Neural cell (in vitro differentiated cells): ENCODE results near the gene LRMDA. TPM values are rescaled to one million over a fixed set of nuclear protein-coding genes. Genes with fewer than 3 reads are reported as not detected.

Experiments
- H2AFZ ChIP-seq: fragments of 200-600, 300-800 bp; sonication (generic), shearing (Covaris generic); 2 replicates; pipeline ENCODE4 v1.6.0; 2014; ENCODE audit warnings: low read depth, mild to moderate bottlenecking, antibody characterized with exemption, low read length, moderate library complexity
- H3F3A ChIP-seq: fragments of 200-600 bp; shearing (Covaris generic); 2 replicates; pipeline ENCODE4 v1.6.1; 2016; ENCODE audit warnings: mild to moderate bottlenecking, moderate library complexity, mixed read lengths, antibody characterized with exemption, low read length; ENCODE audit not compliant: insufficient read depth, poor library complexity, severe bottlenecking
- H3K27ac ChIP-seq: fragments of 200-600, 300-800 bp; sonication (generic), shearing (Covaris generic); 2 replicates; pipeline ENCODE4 v1.5.1; 2014; ENCODE audit warnings: mild to moderate bottlenecking, low read length, moderate library complexity
- H3K27me3 ChIP-seq: fragments of 300-800, 200-600 bp; sonication (generic), shearing (Covaris generic); 2 replicates; pipeline ENCODE4 v1.6.0; 2014; ENCODE audit warnings: mild to moderate bottlenecking, low read depth, low read length, moderate library complexity; ENCODE audit not compliant: insufficient read depth
- H3K36me3 ChIP-seq: fragments of 300-800, 200-600 bp; sonication (generic), shearing (Covaris generic); 2 replicates; pipeline ENCODE4 v1.5.1; 2014; ENCODE audit warnings: mild to moderate bottlenecking, antibody characterized with exemption, low read length, moderate library complexity; ENCODE audit not compliant: insufficient read depth
- H3K4me2 ChIP-seq: fragments of 300-800, 200-600 bp; sonication (generic), shearing (Covaris generic); 2 replicates; pipeline ENCODE4 v1.6.0; 2014; ENCODE audit warnings: mild to moderate bottlenecking, low read length
- H3K4me3 ChIP-seq: fragments of 300-800, 200-600 bp; sonication (generic), shearing (Covaris generic); 2 replicates; pipeline ENCODE4 v1.5.1; 2014; ENCODE audit warnings: mild to moderate bottlenecking, low read length, moderate library complexity
- H3K79me2 ChIP-seq: fragments of 200-600 bp; shearing (Covaris generic); replicated peaks from 2 replicates; pipeline ENCODE4 v1.6.0; 2014; ENCODE audit warnings: mild to moderate bottlenecking, low read length, moderate library complexity; ENCODE audit not compliant: insufficient read depth
- H3K9ac ChIP-seq: fragments of 300-800, 200-600 bp; sonication (generic), shearing (Covaris generic); 2 replicates; pipeline ENCODE4 v1.6.1; 2016; ENCODE audit warnings: mild to moderate bottlenecking, low read length, mixed read lengths
- H3K9me2 ChIP-seq: fragments of 200-600 bp; shearing (Covaris generic); 2 replicates; pipeline ENCODE4 v1.6.1; 2016; ENCODE audit warnings: mild to moderate bottlenecking, low read length, mixed read lengths; ENCODE audit not compliant: insufficient read depth
- H3K9me3 ChIP-seq: fragments of 200-600, 300-800 bp; sonication (generic), shearing (Covaris generic); 2 replicates; pipeline ENCODE4 v1.6.1; 2016; ENCODE audit warnings: mild to moderate bottlenecking, mixed run types, low read length, moderate library complexity, mixed read lengths
- H4K20me1 ChIP-seq: fragments of 200-600 bp; shearing (Covaris generic); 2 replicates; pipeline ENCODE4 v1.6.1; 2016; ENCODE audit warnings: mild to moderate bottlenecking, mixed run types; ENCODE audit not compliant: insufficient read depth
- EP300 ChIP-seq: fragments of 450-650 bp; conservative IDR thresholded peaks from 2 replicates; pipeline ENCODE4 v1.6.1; 2014; ENCODE audit warnings: antibody characterized with exemption, mild to moderate bottlenecking, moderate library complexity; ENCODE audit not compliant: poor library complexity, severe bottlenecking
- EZH2 ChIP-seq: fragments of 200-600, 300-800 bp; shearing (Covaris generic), sonication (generic); IDR thresholded peaks from 2 replicates; pipeline ENCODE4 v1.6.1; 2014; ENCODE audit warnings: antibody characterized with exemption, low read length, borderline replicate concordance, mild to moderate bottlenecking; ENCODE audit not compliant: insufficient read depth, poor library complexity, severe bottlenecking
- MXI1 ChIP-seq: fragments of 450-650 bp; conservative IDR thresholded peaks from 2 replicates; pipeline ENCODE4 v1.6.1; 2014; ENCODE audit warnings: antibody characterized with exemption, mild to moderate bottlenecking; ENCODE audit not compliant: poor library complexity, severe bottlenecking
- POLR2AphosphoS5 ChIP-seq: IDR thresholded peaks from 2 replicates; pipeline ENCODE4 v1.6.1; 2012
- RAD21 ChIP-seq: fragments of 450-650 bp; conservative IDR thresholded peaks from 2 replicates; pipeline ENCODE4 v1.6.1; 2014; ENCODE audit warnings: antibody characterized with exemption, mild to moderate bottlenecking, moderate library complexity
- SMC3 ChIP-seq: fragments of 450-650 bp; conservative IDR thresholded peaks from 2 replicates; pipeline ENCODE4 v1.6.1; 2014; ENCODE audit warnings: antibody characterized with exemption, mild to moderate bottlenecking, moderate library complexity; ENCODE audit not compliant: poor library complexity
- TAF1 ChIP-seq: IDR thresholded peaks from 2 replicates; pipeline ENCODE4 v1.6.1; 2012; ENCODE audit warnings: low read depth
- polyA plus RNA-seq: library from polyadenylated mRNA; depleted of rRNA; stranded (reverse); fragments of >200 nt; gene quantifications from 2 replicates; pipeline ENCODE4 v1.2.3, GENCODE V29; 2014
- TF ChIP-seq, protein P1 (sequence below): IDR thresholded peaks from 2 replicates; pipeline ENCODE4 v1.6.1; 2012; ENCODE audit warnings: borderline replicate concordance
- TF ChIP-seq, protein P2 (sequence below): fragments of 450-650 bp; IDR thresholded peaks from 2 replicates; pipeline ENCODE4 v1.5.1; 2014; ENCODE audit warnings: antibody characterized with exemption, mild to moderate bottlenecking, moderate library complexity; ENCODE audit not compliant: poor library complexity, severe bottlenecking

LRMDA gene
- polyA plus RNA-seq, 1 donor from 2014 or later, result 5.6 TPM

DNA sequence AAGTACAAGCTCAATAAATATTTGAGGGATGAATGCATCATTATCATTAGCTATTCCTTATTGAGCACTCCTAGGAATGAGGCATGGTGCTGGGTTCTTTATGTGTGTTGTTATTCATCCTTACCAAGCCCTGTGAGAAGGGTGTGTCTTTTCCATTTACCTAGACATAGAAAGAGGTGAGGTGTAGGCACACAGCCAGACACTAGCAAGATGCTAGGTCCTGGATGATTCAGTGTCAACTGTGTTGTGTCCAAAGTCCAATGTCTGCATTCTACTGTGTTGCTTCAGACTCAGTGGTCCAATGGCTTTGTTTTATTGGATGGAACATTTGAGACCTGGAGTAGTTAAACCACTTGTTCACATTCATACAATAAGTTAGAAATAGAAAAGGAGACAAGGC lies 605.5 kb downstream of the LRMDA start:
- Histone ChIP-seq H3K9ac (no peak overlapping the region), H3F3A (no peaks in the 10 kb centered on the region), H4K20me1 (no peaks in the 10 kb centered on the region), H3K9me3 (no peaks in the 10 kb centered on the region), H3K27me3 (no peaks in the 10 kb centered on the region), H3K4me3 (no peak overlapping the region), H3K9me2 (no peaks in the 10 kb centered on the region), H3K4me2 (no peak overlapping the region), H3K36me3 (no peaks in the 10 kb centered on the region), H3K27ac (no peak overlapping the region), H3K79me2 (no peaks in the 10 kb centered on the region), H2AFZ (no peak overlapping the region)
- TF ChIP-seq TAF1, result no peak
- TF ChIP-seq, protein P1, sequence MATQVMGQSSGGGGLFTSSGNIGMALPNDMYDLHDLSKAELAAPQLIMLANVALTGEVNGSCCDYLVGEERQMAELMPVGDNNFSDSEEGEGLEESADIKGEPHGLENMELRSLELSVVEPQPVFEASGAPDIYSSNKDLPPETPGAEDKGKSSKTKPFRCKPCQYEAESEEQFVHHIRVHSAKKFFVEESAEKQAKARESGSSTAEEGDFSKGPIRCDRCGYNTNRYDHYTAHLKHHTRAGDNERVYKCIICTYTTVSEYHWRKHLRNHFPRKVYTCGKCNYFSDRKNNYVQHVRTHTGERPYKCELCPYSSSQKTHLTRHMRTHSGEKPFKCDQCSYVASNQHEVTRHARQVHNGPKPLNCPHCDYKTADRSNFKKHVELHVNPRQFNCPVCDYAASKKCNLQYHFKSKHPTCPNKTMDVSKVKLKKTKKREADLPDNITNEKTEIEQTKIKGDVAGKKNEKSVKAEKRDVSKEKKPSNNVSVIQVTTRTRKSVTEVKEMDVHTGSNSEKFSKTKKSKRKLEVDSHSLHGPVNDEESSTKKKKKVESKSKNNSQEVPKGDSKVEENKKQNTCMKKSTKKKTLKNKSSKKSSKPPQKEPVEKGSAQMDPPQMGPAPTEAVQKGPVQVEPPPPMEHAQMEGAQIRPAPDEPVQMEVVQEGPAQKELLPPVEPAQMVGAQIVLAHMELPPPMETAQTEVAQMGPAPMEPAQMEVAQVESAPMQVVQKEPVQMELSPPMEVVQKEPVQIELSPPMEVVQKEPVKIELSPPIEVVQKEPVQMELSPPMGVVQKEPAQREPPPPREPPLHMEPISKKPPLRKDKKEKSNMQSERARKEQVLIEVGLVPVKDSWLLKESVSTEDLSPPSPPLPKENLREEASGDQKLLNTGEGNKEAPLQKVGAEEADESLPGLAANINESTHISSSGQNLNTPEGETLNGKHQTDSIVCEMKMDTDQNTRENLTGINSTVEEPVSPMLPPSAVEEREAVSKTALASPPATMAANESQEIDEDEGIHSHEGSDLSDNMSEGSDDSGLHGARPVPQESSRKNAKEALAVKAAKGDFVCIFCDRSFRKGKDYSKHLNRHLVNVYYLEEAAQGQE, result no peak
- TF ChIP-seq MXI1, result no peak
- TF ChIP-seq EZH2, result no peak
- TF ChIP-seq POLR2AphosphoS5, result no peak
- no peak for TF ChIP-seq EP300
- TF ChIP-seq RAD21, result no peak
- no peak for TF ChIP-seq SMC3
- TF ChIP-seq, protein P2, sequence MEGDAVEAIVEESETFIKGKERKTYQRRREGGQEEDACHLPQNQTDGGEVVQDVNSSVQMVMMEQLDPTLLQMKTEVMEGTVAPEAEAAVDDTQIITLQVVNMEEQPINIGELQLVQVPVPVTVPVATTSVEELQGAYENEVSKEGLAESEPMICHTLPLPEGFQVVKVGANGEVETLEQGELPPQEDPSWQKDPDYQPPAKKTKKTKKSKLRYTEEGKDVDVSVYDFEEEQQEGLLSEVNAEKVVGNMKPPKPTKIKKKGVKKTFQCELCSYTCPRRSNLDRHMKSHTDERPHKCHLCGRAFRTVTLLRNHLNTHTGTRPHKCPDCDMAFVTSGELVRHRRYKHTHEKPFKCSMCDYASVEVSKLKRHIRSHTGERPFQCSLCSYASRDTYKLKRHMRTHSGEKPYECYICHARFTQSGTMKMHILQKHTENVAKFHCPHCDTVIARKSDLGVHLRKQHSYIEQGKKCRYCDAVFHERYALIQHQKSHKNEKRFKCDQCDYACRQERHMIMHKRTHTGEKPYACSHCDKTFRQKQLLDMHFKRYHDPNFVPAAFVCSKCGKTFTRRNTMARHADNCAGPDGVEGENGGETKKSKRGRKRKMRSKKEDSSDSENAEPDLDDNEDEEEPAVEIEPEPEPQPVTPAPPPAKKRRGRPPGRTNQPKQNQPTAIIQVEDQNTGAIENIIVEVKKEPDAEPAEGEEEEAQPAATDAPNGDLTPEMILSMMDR, result no peak

DNA sequence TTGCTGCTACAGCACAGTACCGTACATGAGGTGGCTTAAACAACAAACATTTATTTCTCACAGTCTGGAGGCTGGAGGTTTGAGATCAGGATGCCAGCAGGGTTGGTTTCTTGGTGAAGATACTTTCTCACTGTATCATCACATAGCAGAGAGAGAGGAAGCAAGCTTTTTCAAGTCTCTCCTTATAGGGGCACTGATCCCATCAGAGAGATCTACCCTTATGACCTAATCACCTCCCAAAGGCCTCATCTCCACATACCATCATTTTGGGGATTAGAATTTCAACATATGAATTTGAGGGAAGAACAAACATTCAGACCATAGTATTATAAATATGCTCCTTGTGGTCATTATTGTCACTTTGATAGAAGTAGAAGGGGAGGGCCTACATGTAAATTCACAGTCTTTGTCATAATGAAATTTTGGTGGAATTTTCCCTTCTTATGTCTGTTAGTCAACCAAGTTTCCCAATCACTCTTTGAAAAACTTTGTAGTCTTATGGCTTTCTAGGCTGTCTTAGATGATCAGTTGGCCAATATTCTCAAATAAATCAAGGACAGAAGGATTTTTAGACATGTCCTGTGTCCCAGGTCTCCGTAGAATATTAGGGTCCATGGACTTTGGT lies 606.2 kb downstream of the LRMDA start:
- no peak overlapping the region for H3K4me2 ChIP-seq
- H2AFZ ChIP-seq, result no peak overlapping the region
- TF ChIP-seq, protein P2, result no peak
- TF ChIP-seq, protein P1, result no peak
- TF ChIP-seq EP300 (no peak), EZH2 (no peak), MXI1 (no peak), POLR2AphosphoS5 (no peak), RAD21 (no peak), TAF1 (no peak), SMC3 (no peak)

More for the DNA sequence above, 606.2 kb downstream of the LRMDA start:
- H4K20me1 ChIP-seq, result no peaks in the 10 kb centered on the region
- no peak overlapping the region for H3K4me3 ChIP-seq
- H3K36me3 ChIP-seq, result no peaks in the 10 kb centered on the region
- no peak overlapping the region for H3K27ac ChIP-seq
- no peaks in the 10 kb centered on the region for H3K79me2 ChIP-seq
- H3F3A ChIP-seq, result no peaks in the 10 kb centered on the region
- no peaks in the 10 kb centered on the region for H3K27me3 ChIP-seq
- H3K9ac ChIP-seq, result no peak overlapping the region
- H3K9me3 ChIP-seq, result no peaks in the 10 kb centered on the region
- H3K9me2 ChIP-seq, result no peaks in the 10 kb centered on the region
